LNCAP (cell line): ENCODE measurements around the gene EFEMP1.

Source experiments
- CTCF ChIP-seq: fragments of 450-650 bp; IDR thresholded peaks from 2 replicates; pipeline ENCODE4 v1.5.1; 2017; ENCODE audit warnings: mild to moderate bottlenecking

EFEMP1 gene

DNA sequence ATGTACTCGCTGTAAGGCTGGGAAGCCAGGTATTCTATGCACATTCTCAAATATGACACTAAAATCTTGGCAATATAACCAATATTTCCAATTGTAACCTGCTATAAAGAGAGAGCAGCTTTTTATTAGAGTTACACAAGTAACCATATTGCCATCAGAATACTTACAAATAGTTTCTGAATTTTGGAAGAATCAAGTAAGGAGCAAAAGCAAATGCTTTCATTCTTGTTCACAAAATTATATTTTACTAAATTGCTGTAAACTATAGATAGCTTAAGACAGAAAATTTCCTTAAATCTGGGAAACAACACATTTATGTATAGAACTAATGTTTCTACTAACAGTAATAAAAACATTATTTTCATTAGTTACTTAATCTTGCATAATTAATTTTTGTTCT is 77.2 kb downstream of the EFEMP1 start:
- TF ChIP-seq CTCF: no peak

DNA sequence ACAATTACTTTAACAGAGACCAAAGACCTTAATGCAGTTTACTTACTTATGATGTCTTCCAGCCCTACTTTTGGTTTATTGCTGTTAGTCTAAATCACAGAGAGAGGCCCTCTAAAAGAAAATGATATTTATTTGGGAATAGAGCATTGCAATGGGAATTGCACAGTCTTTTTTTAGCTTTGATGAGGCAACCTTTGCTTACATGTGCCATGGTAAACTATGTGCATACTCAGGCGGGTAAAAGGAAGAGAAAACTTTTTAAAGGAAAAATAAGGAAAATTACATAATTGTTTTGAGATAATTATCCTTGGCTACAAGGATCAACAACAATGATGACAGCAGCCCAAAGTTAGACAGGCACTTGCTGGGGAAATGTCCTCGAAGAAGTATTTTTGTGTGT is 78.6 kb downstream of the EFEMP1 start:
- no peak for TF ChIP-seq CTCF

GRCh38 chr2:55843994-55844345 is 79.6 kb downstream of the EFEMP1 start:
- no peak for TF ChIP-seq CTCF

DNA sequence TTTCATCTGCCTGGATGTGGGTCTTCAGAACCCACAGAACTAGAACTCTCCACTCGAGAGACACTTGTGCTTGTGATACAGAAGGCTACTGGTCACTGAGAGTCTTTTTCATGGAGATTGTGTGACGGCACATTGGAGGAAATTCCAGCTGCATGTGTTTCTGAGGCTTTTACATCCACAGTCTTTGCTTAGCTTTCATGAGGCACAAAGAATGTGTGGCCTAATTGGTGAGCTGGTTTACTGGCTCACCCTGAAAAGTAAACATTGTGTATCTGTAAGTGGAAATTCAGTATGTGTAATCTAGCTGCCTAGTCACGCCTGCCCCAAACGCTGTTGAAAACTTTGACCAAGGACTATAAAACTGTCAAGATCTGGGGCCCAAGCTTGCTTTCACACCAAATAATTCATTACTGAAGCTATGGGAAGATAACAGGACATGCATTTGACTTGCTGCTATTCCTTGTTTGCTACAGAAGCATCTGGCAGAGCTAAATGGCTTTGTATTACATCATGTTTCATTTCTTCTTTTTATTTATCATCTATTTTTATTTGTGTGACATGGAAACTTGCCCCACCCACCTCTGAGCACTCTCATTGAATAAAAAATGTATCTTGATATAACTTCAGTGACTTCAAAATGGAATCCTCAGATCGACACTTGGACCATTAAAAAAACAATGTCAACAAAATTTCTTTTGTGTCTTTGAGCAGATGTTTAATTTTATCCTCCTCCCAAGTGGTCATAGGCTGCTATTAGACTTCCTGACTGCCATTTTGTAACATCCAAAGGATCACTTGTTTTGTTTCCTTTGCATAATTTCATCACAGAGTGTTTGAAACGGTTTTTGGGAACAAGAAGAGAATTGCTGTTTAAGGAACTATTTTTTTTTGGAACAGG is 80.2 kb downstream of the EFEMP1 start:
- TF ChIP-seq CTCF: no peak

DNA sequence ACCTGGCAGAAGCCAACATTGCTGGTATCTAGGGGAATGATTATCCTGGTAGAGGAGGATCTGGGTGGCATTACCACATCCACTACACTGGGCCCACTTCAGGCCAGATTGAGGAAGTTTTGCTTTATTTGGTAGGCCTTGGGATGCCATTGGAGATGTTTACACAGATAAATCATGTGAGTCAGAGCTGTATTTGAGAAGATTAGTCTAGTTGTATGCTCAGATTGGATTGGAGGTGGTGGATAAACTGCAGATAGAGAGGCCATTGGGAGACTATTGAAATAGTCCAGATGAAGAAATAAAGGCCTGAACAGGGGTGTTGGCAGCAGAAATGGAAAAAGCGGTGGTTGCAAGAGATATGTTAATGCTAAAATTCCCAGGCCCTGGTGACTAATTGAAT is 81.5 kb downstream of the EFEMP1 start:
- TF ChIP-seq CTCF: no peak

DNA sequence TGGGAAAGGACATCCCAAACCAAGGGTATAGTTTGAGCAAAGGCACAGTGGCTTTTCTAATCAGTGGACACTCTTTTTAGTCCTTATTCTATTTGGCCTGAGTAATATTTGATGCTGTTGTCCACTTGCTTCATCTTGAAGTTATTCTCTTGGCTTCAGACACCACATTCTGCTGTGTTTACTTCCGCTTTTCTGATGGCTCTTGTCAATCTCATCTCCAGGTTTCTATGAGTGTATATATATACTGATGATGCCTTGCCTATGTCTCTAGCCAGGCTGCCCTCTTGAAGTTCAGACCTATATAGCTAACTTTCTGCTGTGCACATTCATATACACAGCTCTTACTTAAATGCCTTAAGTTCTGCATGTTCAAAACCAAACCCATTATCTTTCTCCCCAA is 83.1 kb downstream of the EFEMP1 start:
- no peak for TF ChIP-seq CTCF

GRCh38 chr2:55839182-55839819 is 84.3 kb downstream of the EFEMP1 start:
- no peak for TF ChIP-seq CTCF
